Measurements from ENCODE around the gene FRMD1.

FRMD1 gene

GRCh38 chr6:168095171-168095691 is 16.2 kb upstream of the FRMD1 start:
- TF ChIP-seq FOXP2 (optimal IDR thresholded peaks at IDR 0.05; ENCODE audit: borderline replicate concordance, extremely low read depth, extremely low read length, insufficient read depth) (no peak), SIN3A (IDR thresholded peaks at IDR 0.05; ENCODE audit: borderline replicate concordance, insufficient read depth, low read length) (no peak), TAF1 (IDR thresholded peaks at IDR 0.05; ENCODE audit: borderline replicate concordance, insufficient read depth, low read length) (no peak), POLR2AphosphoS5 (IDR thresholded peaks at IDR 0.05; ENCODE audit: low read depth, low read length) (no peak)
- TF ChIP-seq, protein P1, sequence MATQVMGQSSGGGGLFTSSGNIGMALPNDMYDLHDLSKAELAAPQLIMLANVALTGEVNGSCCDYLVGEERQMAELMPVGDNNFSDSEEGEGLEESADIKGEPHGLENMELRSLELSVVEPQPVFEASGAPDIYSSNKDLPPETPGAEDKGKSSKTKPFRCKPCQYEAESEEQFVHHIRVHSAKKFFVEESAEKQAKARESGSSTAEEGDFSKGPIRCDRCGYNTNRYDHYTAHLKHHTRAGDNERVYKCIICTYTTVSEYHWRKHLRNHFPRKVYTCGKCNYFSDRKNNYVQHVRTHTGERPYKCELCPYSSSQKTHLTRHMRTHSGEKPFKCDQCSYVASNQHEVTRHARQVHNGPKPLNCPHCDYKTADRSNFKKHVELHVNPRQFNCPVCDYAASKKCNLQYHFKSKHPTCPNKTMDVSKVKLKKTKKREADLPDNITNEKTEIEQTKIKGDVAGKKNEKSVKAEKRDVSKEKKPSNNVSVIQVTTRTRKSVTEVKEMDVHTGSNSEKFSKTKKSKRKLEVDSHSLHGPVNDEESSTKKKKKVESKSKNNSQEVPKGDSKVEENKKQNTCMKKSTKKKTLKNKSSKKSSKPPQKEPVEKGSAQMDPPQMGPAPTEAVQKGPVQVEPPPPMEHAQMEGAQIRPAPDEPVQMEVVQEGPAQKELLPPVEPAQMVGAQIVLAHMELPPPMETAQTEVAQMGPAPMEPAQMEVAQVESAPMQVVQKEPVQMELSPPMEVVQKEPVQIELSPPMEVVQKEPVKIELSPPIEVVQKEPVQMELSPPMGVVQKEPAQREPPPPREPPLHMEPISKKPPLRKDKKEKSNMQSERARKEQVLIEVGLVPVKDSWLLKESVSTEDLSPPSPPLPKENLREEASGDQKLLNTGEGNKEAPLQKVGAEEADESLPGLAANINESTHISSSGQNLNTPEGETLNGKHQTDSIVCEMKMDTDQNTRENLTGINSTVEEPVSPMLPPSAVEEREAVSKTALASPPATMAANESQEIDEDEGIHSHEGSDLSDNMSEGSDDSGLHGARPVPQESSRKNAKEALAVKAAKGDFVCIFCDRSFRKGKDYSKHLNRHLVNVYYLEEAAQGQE (IDR thresholded peaks at IDR 0.05; ENCODE audit: insufficient read depth in 1 of 2, low read depth in 2 of 2, low read length in 2 of 2) = no peak

DNA sequence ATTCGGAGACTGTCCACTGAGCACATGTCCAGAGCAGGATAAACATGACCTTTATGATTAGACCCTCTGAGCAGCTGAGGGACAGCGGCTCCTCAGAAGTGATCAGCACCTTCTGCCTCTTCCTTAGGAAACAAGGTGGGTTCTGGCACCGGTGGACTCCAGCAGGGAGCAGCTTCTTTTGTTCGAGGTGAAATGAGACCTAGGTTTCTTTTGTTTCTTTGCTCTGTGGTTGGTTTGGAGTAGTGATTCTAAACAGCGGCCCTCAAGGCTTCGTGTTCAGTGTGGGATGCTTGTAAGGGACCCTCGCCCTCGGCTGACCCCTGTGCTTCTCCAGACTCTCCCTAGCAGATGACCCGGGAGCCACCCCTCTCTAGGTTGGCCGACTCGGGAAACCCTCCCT is 14.6 kb upstream of the FRMD1 start:
- TF ChIP-seq, protein P1 (IDR thresholded peaks at IDR 0.05; ENCODE audit: insufficient read depth in 1 of 2, low read depth in 2 of 2, low read length in 2 of 2) = no peak
- TF ChIP-seq TAF1 (IDR thresholded peaks at IDR 0.05; ENCODE audit: borderline replicate concordance, insufficient read depth, low read length) = no peak
- no peak for TF ChIP-seq FOXP2 (optimal IDR thresholded peaks at IDR 0.05; ENCODE audit: borderline replicate concordance, extremely low read depth, extremely low read length, insufficient read depth)
- TF ChIP-seq SIN3A (IDR thresholded peaks at IDR 0.05; ENCODE audit: borderline replicate concordance, insufficient read depth, low read length) = no peak
- no peak for TF ChIP-seq POLR2AphosphoS5 (IDR thresholded peaks at IDR 0.05; ENCODE audit: low read depth, low read length)

- TF ChIP-seq TAF1 (IDR thresholded peaks at IDR 0.05; ENCODE audit: borderline replicate concordance, insufficient read depth, low read length) = no peak
- no peak for TF ChIP-seq FOXP2 (optimal IDR thresholded peaks at IDR 0.05; ENCODE audit: borderline replicate concordance, extremely low read depth, extremely low read length, insufficient read depth)
- TF ChIP-seq, protein P1 (IDR thresholded peaks at IDR 0.05; ENCODE audit: insufficient read depth in 1 of 2, low read depth in 2 of 2, low read length in 2 of 2) = no peak
- TF ChIP-seq POLR2AphosphoS5 (IDR thresholded peaks at IDR 0.05; ENCODE audit: low read depth, low read length) = no peak
- TF ChIP-seq SIN3A (IDR thresholded peaks at IDR 0.05; ENCODE audit: borderline replicate concordance, insufficient read depth, low read length) = no peak
These were observed 14.1 kb upstream of the FRMD1 start for GRCh38 chr6:168093071-168093505.

GRCh38 chr6:168092541-168092940 is 13.5 kb upstream of the FRMD1 start:
- no peak for TF ChIP-seq SIN3A (IDR thresholded peaks at IDR 0.05; ENCODE audit: borderline replicate concordance, insufficient read depth, low read length)
- TF ChIP-seq TAF1 (IDR thresholded peaks at IDR 0.05; ENCODE audit: borderline replicate concordance, insufficient read depth, low read length) = no peak
- TF ChIP-seq, protein P1 (IDR thresholded peaks at IDR 0.05; ENCODE audit: insufficient read depth in 1 of 2, low read depth in 2 of 2, low read length in 2 of 2) = no peak
- no peak for TF ChIP-seq POLR2AphosphoS5 (IDR thresholded peaks at IDR 0.05; ENCODE audit: low read depth, low read length)
- no peak for TF ChIP-seq FOXP2 (optimal IDR thresholded peaks at IDR 0.05; ENCODE audit: borderline replicate concordance, extremely low read depth, extremely low read length, insufficient read depth)

All from PFSK-1 (cell line).